Progenitor cell of endocrine pancreas (in vitro differentiated cells): Measurements from ENCODE around the gene ARHGAP6. TPM values are rescaled to one million over a fixed set of nuclear protein-coding genes. Genes with fewer than 3 reads are reported as not detected.

ENCODE experiments used
- DNase-seq: peaks from one replicate; pipeline ENCODE4 v3.0.0; 2021; ENCODE audit warnings: low spot score; ENCODE audit not compliant: unreplicated experiment
- H3K27ac Mint-ChIP-seq: 2 replicates; pipeline ENCODE4 v1.8.0; 2021; ENCODE audit warnings: mild to moderate bottlenecking, moderate library complexity, mixed read lengths
- H3K27me3 Mint-ChIP-seq: 2 replicates; pipeline ENCODE4 v1.8.0; 2021; ENCODE audit warnings: mixed read lengths
- H3K36me3 Mint-ChIP-seq: 2 replicates; pipeline ENCODE4 v1.8.0; 2022; ENCODE audit warnings: mixed read lengths; ENCODE audit not compliant: insufficient read depth
- H3K4me1 Mint-ChIP-seq: 2 replicates; pipeline ENCODE4 v1.8.0; 2021; ENCODE audit warnings: low read depth, mixed read lengths
- H3K4me3 Mint-ChIP-seq: 2 replicates; pipeline ENCODE4 v1.8.0; 2021; ENCODE audit warnings: low read depth, mild to moderate bottlenecking, moderate library complexity, mixed read lengths
- H3K9me3 Mint-ChIP-seq: 2 replicates; pipeline ENCODE4 v1.8.0; 2021; ENCODE audit warnings: low read depth, mixed read lengths
- CTCF ChIP-seq: fragments of 200-600 bp; sonication (generic); IDR thresholded peaks from one replicate; pipeline ENCODE4 v1.5.0; 2021; ENCODE audit warnings: antibody characterized with exemption, mild to moderate bottlenecking; ENCODE audit not compliant: unreplicated experiment
- total RNA-seq: library from RNA; stranded (reverse); gene quantifications from 2 replicates; pipeline ENCODE4 v1.2.1, GENCODE V29; 2021

ARHGAP6 gene
- total RNA-seq, 1 donor from 2014 or later, result 1.9 TPM

GRCh38 chrX:11698702-11699101 lies 33.0 kb upstream of the ARHGAP6 start:
- H3K27me3 Mint-ChIP-seq, result peaks cover 3% of the 10 kb centered on the region
- no peak overlapping the region for H3K27ac Mint-ChIP-seq
- H3K9me3 Mint-ChIP-seq, result peaks cover 7% of the 10 kb centered on the region
- H3K4me1 Mint-ChIP-seq, result no peaks in the 10 kb centered on the region
- no peaks in the 10 kb centered on the region for H3K36me3 Mint-ChIP-seq
- no peak overlapping the region for H3K4me3 Mint-ChIP-seq
- TF ChIP-seq CTCF, result no peak
- no peak for DNase-seq

GRCh38 chrX:11688201-11688600 lies 22.5 kb upstream of the ARHGAP6 start:
- no peaks in the 10 kb centered on the region for H3K36me3 Mint-ChIP-seq
- no peak for TF ChIP-seq CTCF
- peaks cover 24% of the 10 kb centered on the region for H3K9me3 Mint-ChIP-seq
- H3K4me1 Mint-ChIP-seq, result no peaks in the 10 kb centered on the region
- H3K27ac Mint-ChIP-seq, result no peak overlapping the region
- H3K27me3 Mint-ChIP-seq, result no peaks in the 10 kb centered on the region
- H3K4me3 Mint-ChIP-seq, result no peak overlapping the region
- DNase-seq, result no peak

- Mint-ChIP-seq H3K27me3 (no peaks in the 10 kb centered on the region), H3K4me3 (no peak overlapping the region), H3K9me3 (peaks cover 24% of the 10 kb centered on the region), H3K36me3 (no peaks in the 10 kb centered on the region), H3K27ac (no peak overlapping the region), H3K4me1 (no peaks in the 10 kb centered on the region)
- no peak for DNase-seq
- TF ChIP-seq CTCF, result no peak
These were observed 21.4 kb upstream of the ARHGAP6 start for GRCh38 chrX:11687157-11687556.

- H3K9me3 Mint-ChIP-seq, result peaks cover 4% of the 10 kb centered on the region
These were observed 17.3 kb upstream of the ARHGAP6 start for GRCh38 chrX:11683057-11683456.

GRCh38 chrX:11678158-11678557 lies 12.4 kb upstream of the ARHGAP6 start:
- DNase-seq, result no peak
- TF ChIP-seq CTCF, result peak; percentile 53
- no peaks in the 10 kb centered on the region for H3K4me1 Mint-ChIP-seq
- H3K27me3 Mint-ChIP-seq, result peaks cover 3% of the 10 kb centered on the region
- peaks cover 9% of the 10 kb centered on the region for H3K9me3 Mint-ChIP-seq
- no peak overlapping the region for H3K27ac Mint-ChIP-seq
- H3K4me3 Mint-ChIP-seq, result no peak overlapping the region
- H3K36me3 Mint-ChIP-seq, result peaks cover 1% of the 10 kb centered on the region

More at GRCh38 chrX:11683057-11683456, 17.3 kb upstream of the ARHGAP6 start:
- no peak overlapping the region for H3K4me3 Mint-ChIP-seq
- no peak overlapping the region for H3K27ac Mint-ChIP-seq
- no peak for TF ChIP-seq CTCF
- DNase-seq, result no peak
- no peaks in the 10 kb centered on the region for H3K36me3 Mint-ChIP-seq
- H3K4me1 Mint-ChIP-seq, result no peaks in the 10 kb centered on the region
- no peaks in the 10 kb centered on the region for H3K27me3 Mint-ChIP-seq
